ENCODE measurements around the gene FAM13B. TPM values are rescaled to one million over a fixed set of nuclear protein-coding genes. Genes with fewer than 3 reads are reported as not detected.
"Not testable (repeated sequence)": the region's sequence is repeated elsewhere in the genome, so short reads cannot be mapped to it uniquely, and the experiment has no call there.

The FAM13B gene
- total and polyA plus RNA-seq, 10 of the 15 experiments (the other 5 are each of a cell fraction or from before 2014, with no cell fraction given), result 3.6 to 30.0 (median 20.3) TPM

GRCh38 chr5:137945825-137946224 lies 87.1 kb downstream of the FAM13B start:
- FAIRE-seq, result no peak
- intact Hi-C loops (cut with micrococcal nuclease; ENCODE audit: unreplicated experiment) (no loop called here), in situ Hi-C loops (cut with MboI) (no loop called here)
- Histone ChIP-seq H3K27ac (ENCODE audit: control insufficient read depth, insufficient read depth) (no peak overlapping the region), H3K36me3 (ENCODE audit: control insufficient read depth in 2 of 2, insufficient read depth in 2 of 2, low read length in 1 of 2) (peaks cover 9 to 52% of the 10 kb centered on the region in 2 experiments), H3K9ac (ENCODE audit: control insufficient read depth, insufficient read depth, low read length) (no peak overlapping the region), H3K79me2 (ENCODE audit: control insufficient read depth, insufficient read depth, low read length) (no peaks in the 10 kb centered on the region), H3K9me3 (replicated peaks; ENCODE audit: control insufficient read depth, insufficient read depth, low read length) (no peaks in the 10 kb centered on the region), H3K4me3 (no peak overlapping the region), H3K27me3 (replicated peaks in 1 of 2; ENCODE audit: control insufficient read depth in 2 of 2, insufficient read depth in 2 of 2, low read length in 1 of 2) (no peaks in the 10 kb centered on the region; a peak in 1 of 4 replicates), H3K4me1 (ENCODE audit: control insufficient read depth, insufficient read depth, low read length) (no peaks in the 10 kb centered on the region), H2AFZ (ENCODE audit: control insufficient read depth, low read depth, low read length) (no peak overlapping the region), H3K4me2 (ENCODE audit: control insufficient read depth, insufficient read depth) (no peak overlapping the region), H4K20me1 (ENCODE audit: control insufficient read depth, insufficient read depth) (no peaks in the 10 kb centered on the region)
- CTCF ChIA-PET, result interaction anchor here (0.9 to 1.5 kb wide), 2 partner anchors 44 to 166 kb away, joined by 3 to 6 read pairs; no protein-coding TSS in a partner anchor
- ATAC-seq, result no peak
- SMC1A ChIA-PET (ENCODE audit: uncharacterized antibody, unreplicated experiment), result no interaction called here
- RAD21 ChIA-PET (ENCODE audit: unreplicated experiment), result interaction anchor here (1.3 kb wide), 1 partner anchor 166 kb away, joined by 5 read pairs; no protein-coding TSS in a partner anchor
- POLR2A ChIA-PET, result interaction anchor here (0.6 kb wide), 1 partner anchor 82 kb away, joined by 4 read pairs; no protein-coding TSS in a partner anchor
- DNase-seq (ENCODE audit: low read depth, low spot score), result no peak
- no TSS peak for BruUV-seq (replicated peaks)
- TF ChIP-seq GATAD2B (conservative IDR thresholded peaks at IDR 0.05; ENCODE audit: low read depth) (no peak), EP300 (IDR thresholded peaks at IDR 0.05; ENCODE audit: borderline replicate concordance in 1 of 2, control insufficient read depth in 1 of 2, low read depth in 2 of 2, low read length in 2 of 2) (no peak), BCL11A (IDR thresholded peaks at IDR 0.05; ENCODE audit: low read depth, low read length) (no peak), CREB1 (IDR thresholded peaks at IDR 0.05; ENCODE audit: low read depth) (no peak), SIN3A (IDR thresholded peaks at IDR 0.05; ENCODE audit: low read depth, low read length) (no peak), ZZZ3 (IDR thresholded peaks at IDR 0.05; ENCODE audit: control insufficient read depth, insufficient read length, low read depth) (no peak), NBN (IDR thresholded peaks at IDR 0.05) (no peak), USF1 (IDR thresholded peaks at IDR 0.05; ENCODE audit: borderline replicate concordance, extremely low read length, insufficient read depth, low read depth, low read length) (no peak), TCF3 (IDR thresholded peaks at IDR 0.05; ENCODE audit: borderline replicate concordance, insufficient read depth, low read depth, low read length) (no peak), PKNOX1 (IDR thresholded peaks at IDR 0.05) (no peak)
- WGBS (ENCODE audit: insufficient coverage, insufficient replicate concordance, low lambda C conversion rate, missing lambda C conversion rate), result 94% methylated on average over 1 of the region's 1 CpG

- H3K9ac ChIP-seq (ENCODE audit: control insufficient read depth, insufficient read depth, low read length); H4K20me1 ChIP-seq (ENCODE audit: control insufficient read depth, insufficient read depth); FAIRE-seq; H3K27me3 ChIP-seq (replicated peaks in 1 of 2; ENCODE audit: control insufficient read depth in 2 of 2, insufficient read depth in 2 of 2, low read length in 1 of 2); H3K79me2 ChIP-seq (ENCODE audit: control insufficient read depth, insufficient read depth, low read length); DNase-seq (ENCODE audit: low read depth, low spot score); SMC1A ChIA-PET (ENCODE audit: uncharacterized antibody, unreplicated experiment); H3K4me3 ChIP-seq; H2AFZ ChIP-seq (ENCODE audit: control insufficient read depth, low read depth, low read length); H3K4me2 ChIP-seq (ENCODE audit: control insufficient read depth, insufficient read depth); RAD21 ChIA-PET (ENCODE audit: unreplicated experiment); BruUV-seq (replicated peaks); H3K4me1 ChIP-seq (ENCODE audit: control insufficient read depth, insufficient read depth, low read length); H3K9me3 ChIP-seq (replicated peaks; ENCODE audit: control insufficient read depth, insufficient read depth, low read length); in situ Hi-C loops (cut with MboI); intact Hi-C loops (cut with micrococcal nuclease; ENCODE audit: unreplicated experiment); H3K27ac ChIP-seq (ENCODE audit: control insufficient read depth, insufficient read depth); ATAC-seq: not testable (repeated sequence)
- ChIA-PET POLR2A (interaction anchor here (0.6 to 0.7 kb wide), 2 partner anchors 9 to 61 kb away, joined by 4 to 7 read pairs; no protein-coding TSS in a partner anchor), CTCF (interaction anchor here (1.1 to 1.5 kb wide), 2 partner anchors 8 to 164 kb away, joined by 4 to 6 read pairs; no protein-coding TSS in a partner anchor)
- peaks cover 14 to 51% of the 10 kb centered on the region in 2 experiments for H3K36me3 ChIP-seq (ENCODE audit: control insufficient read depth in 2 of 2, insufficient read depth in 2 of 2, low read length in 1 of 2)
- 98% methylated on average over 4 of the region's 4 CpGs for WGBS (ENCODE audit: insufficient coverage, insufficient replicate concordance, low lambda C conversion rate, missing lambda C conversion rate)
Measured at GRCh38 chr5:137944280-137944679, 88.6 kb downstream of the FAM13B start.

Data from GM12878 (cell line).